Measurements from ENCODE around the gene PTCH2. TPM values are rescaled to one million over a fixed set of nuclear protein-coding genes. Genes with fewer than 3 reads are reported as not detected.

Gene PTCH2
- total and polyA plus RNA-seq, 2 of the 13 experiments (the other 11 are each of a cell fraction or from before 2014, with no cell fraction given), result 0.60 to 1.5 TPM

DNA sequence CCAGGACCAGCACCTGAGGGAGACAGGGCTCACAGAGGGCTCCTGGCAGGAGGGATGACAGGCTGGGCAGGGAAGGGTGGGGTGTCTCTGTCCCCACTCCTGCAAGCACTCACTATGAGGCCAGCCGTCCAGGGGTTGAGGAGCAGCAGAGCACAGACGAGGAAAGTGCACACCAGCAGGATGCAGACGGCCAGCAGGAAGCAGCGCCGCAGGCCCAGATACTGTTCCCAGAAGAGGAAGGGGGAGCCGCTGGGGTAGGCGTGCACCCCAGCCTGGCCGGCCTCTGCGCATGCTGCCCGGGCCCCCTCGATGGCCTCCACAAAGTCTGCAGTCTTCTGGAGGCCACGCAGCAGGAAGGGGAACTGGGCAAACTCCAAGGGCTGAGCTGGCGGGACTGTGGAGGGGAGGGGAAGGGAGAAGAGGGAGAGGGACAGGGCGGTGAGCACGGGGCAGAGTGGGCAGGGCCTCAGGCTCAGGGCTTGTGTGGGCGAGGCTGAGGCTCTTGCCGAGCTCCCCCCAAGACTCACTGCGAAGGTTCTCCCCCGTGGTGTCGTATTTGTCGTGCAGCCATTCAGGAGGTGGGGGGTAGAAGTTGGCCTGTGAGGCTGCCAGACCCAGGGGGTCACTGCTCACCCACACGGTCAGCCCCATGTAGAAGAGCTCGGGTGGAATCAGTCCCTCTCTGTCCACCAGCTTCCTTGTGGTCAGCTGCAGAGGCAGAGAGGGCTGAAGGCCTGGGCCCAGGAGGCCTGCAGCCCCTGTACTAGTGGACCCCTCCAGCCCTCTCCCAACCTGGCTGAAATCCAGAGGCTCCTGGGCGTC is 16.5 kb downstream of the PTCH2 start (continued):
- TF ChIP-seq HOXD1 (CRISPR knock-in tag; IDR thresholded peaks at IDR 0.05), result 0 out of 2 replicates have a peak, but pooled peaks have one; percentile 49
- peak; percentile 82; the same call in 1 of the 2 replicates for TF ChIP-seq NRL (CRISPR knock-in tag; IDR thresholded peaks at IDR 0.05; ENCODE audit: borderline replicate concordance)
- TF ChIP-seq MAFK (conservative IDR thresholded peaks at IDR 0.05 in 1 of 2, IDR thresholded peaks at IDR 0.05 in 1 of 2; ENCODE audit: low read length in 2 of 2), result no peak
- TF ChIP-seq MED1 (CRISPR knock-in tag; IDR thresholded peaks at IDR 0.05), result peak; percentile 65
- TF ChIP-seq HMG20B (CRISPR knock-in tag; conservative IDR thresholded peaks at IDR 0.05), result 0 out of 2 replicates have a peak, but pooled peaks have one; percentile 43
- TF ChIP-seq, protein P1, sequence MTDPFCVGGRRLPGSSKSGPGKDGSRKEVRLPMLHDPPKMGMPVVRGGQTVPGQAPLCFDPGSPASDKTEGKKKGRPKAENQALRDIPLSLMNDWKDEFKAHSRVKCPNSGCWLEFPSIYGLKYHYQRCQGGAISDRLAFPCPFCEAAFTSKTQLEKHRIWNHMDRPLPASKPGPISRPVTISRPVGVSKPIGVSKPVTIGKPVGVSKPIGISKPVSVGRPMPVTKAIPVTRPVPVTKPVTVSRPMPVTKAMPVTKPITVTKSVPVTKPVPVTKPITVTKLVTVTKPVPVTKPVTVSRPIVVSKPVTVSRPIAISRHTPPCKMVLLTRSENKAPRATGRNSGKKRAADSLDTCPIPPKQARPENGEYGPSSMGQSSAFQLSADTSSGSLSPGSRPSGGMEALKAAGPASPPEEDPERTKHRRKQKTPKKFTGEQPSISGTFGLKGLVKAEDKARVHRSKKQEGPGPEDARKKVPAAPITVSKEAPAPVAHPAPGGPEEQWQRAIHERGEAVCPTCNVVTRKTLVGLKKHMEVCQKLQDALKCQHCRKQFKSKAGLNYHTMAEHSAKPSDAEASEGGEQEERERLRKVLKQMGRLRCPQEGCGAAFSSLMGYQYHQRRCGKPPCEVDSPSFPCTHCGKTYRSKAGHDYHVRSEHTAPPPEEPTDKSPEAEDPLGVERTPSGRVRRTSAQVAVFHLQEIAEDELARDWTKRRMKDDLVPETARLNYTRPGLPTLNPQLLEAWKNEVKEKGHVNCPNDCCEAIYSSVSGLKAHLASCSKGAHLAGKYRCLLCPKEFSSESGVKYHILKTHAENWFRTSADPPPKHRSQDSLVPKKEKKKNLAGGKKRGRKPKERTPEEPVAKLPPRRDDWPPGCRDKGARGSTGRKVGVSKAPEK (CRISPR knock-in tag; IDR thresholded peaks at IDR 0.05; ENCODE audit: borderline replicate concordance), result 0 out of 2 replicates have a peak, but pooled peaks have one; percentile 40
- TF ChIP-seq ZNF772 (CRISPR knock-in tag; IDR thresholded peaks at IDR 0.05), result peak; percentile 70; the same call in 1 of the 2 replicates
- peak; percentile 23; the same call in 1 of the 2 replicates for TF ChIP-seq FOSL2 (CRISPR knock-in tag; IDR thresholded peaks at IDR 0.05)
- peak; percentile 47; the same call in 1 of the 2 replicates for TF ChIP-seq ZNF614 (CRISPR knock-in tag; IDR thresholded peaks at IDR 0.05; ENCODE audit: borderline replicate concordance)
- TF ChIP-seq, protein P2, sequence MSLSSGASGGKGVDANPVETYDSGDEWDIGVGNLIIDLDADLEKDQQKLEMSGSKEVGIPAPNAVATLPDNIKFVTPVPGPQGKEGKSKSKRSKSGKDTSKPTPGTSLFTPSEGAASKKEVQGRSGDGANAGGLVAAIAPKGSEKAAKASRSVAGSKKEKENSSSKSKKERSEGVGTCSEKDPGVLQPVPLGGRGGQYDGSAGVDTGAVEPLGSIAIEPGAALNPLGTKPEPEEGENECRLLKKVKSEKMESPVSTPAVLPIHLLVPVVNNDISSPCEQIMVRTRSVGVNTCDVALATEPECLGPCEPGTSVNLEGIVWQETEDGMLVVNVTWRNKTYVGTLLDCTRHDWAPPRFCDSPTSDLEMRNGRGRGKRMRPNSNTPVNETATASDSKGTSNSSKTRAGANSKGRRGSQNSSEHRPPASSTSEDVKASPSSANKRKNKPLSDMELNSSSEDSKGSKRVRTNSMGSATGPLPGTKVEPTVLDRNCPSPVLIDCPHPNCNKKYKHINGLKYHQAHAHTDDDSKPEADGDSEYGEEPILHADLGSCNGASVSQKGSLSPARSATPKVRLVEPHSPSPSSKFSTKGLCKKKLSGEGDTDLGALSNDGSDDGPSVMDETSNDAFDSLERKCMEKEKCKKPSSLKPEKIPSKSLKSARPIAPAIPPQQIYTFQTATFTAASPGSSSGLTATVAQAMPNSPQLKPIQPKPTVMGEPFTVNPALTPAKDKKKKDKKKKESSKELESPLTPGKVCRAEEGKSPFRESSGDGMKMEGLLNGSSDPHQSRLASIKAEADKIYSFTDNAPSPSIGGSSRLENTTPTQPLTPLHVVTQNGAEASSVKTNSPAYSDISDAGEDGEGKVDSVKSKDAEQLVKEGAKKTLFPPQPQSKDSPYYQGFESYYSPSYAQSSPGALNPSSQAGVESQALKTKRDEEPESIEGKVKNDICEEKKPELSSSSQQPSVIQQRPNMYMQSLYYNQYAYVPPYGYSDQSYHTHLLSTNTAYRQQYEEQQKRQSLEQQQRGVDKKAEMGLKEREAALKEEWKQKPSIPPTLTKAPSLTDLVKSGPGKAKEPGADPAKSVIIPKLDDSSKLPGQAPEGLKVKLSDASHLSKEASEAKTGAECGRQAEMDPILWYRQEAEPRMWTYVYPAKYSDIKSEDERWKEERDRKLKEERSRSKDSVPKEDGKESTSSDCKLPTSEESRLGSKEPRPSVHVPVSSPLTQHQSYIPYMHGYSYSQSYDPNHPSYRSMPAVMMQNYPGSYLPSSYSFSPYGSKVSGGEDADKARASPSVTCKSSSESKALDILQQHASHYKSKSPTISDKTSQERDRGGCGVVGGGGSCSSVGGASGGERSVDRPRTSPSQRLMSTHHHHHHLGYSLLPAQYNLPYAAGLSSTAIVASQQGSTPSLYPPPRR (CRISPR knock-in tag; IDR thresholded peaks at IDR 0.05; ENCODE audit: borderline replicate concordance), result peak; percentile 69; the same call in 1 of the 2 replicates
- 0 out of 2 replicates have a peak, but pooled peaks have one; percentile 67 for TF ChIP-seq NAIF1 (CRISPR knock-in tag; IDR thresholded peaks at IDR 0.05; ENCODE audit: borderline replicate concordance)
- peak; percentile 47; the same call in 1 of the 2 replicates for TF ChIP-seq ZNF263 (CRISPR knock-in tag; IDR thresholded peaks at IDR 0.05)
- no peak for TF ChIP-seq MLLT10 (CRISPR knock-in tag; IDR thresholded peaks at IDR 0.05)
- TF ChIP-seq ZNF230 (CRISPR knock-in tag; IDR thresholded peaks at IDR 0.05), result peak; percentile 66
- TF ChIP-seq, protein P3, sequence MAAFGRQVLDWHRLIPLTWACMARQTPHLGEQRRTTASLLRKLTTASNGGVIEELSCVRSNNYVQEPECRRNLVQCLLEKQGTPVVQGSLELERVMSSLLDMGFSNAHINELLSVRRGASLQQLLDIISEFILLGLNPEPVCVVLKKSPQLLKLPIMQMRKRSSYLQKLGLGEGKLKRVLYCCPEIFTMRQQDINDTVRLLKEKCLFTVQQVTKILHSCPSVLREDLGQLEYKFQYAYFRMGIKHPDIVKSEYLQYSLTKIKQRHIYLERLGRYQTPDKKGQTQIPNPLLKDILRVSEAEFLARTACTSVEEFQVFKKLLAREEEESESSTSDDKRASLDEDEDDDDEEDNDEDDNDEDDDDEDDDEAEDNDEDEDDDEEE (CRISPR knock-in tag; IDR thresholded peaks at IDR 0.05), result peak; percentile 75; the same call in 1 of the 2 replicates
- TF ChIP-seq, protein P4, sequence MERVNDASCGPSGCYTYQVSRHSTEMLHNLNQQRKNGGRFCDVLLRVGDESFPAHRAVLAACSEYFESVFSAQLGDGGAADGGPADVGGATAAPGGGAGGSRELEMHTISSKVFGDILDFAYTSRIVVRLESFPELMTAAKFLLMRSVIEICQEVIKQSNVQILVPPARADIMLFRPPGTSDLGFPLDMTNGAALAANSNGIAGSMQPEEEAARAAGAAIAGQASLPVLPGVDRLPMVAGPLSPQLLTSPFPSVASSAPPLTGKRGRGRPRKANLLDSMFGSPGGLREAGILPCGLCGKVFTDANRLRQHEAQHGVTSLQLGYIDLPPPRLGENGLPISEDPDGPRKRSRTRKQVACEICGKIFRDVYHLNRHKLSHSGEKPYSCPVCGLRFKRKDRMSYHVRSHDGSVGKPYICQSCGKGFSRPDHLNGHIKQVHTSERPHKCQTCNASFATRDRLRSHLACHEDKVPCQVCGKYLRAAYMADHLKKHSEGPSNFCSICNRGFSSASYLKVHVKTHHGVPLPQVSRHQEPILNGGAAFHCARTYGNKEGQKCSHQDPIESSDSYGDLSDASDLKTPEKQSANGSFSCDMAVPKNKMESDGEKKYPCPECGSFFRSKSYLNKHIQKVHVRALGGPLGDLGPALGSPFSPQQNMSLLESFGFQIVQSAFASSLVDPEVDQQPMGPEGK (CRISPR knock-in tag; IDR thresholded peaks at IDR 0.05), result peak; percentile 69

Data from HepG2 (cell line).